Heart left ventricle (tissue), 13 donors: Measurements from ENCODE around the gene BEX2.

Experiments used
- POLR2A ChIP-seq, 2 donors: fragments of 450-650 bp; IDR thresholded peaks; one replicate each; pipeline ENCODE4 v1.6.1; 2017; ENCODE audit warnings: antibody characterized with exemption in 2 of 2, mild to moderate bottlenecking in 2 of 2, moderate library complexity in 2 of 2
- TF ChIP-seq, protein P1 (sequence below), 12 donors: fragments of 200-600 bp; sonication (generic) in 4 of 12; IDR thresholded peaks; one replicate each; pipeline versions ENCODE4 v1.5.0 to v1.8.0; 2018 to 2022; ENCODE audit warnings: antibody characterized with exemption in 12 of 12, mild to moderate bottlenecking in 5 of 12
- donor health status: ischemic (EF 13 %, LVEDD 7.1; RV severe dilation, severe dysfunction).
- donor health status: DM: no; HTN: yes; CAD: no.
- donor health status: DM: no; HTN: no; CAD: no.
- donor health status: ischemic (EF 25% LVEDD 6.9; RV normal size, moderate dysfunction).
- donor health status: ischemic (EF 25% LVEDD 5.7; RV mildly dilated, moderate dysfunction).
- donor health status: ischemic (EF 35%, LVEDD 5.7; RV mildly dilated, moderate dysfunction).
- donor health status: nonischemic (EF 11% LVEDD 7.7; RV severe dilation, severe dysfunction).
- donor health status: DM: yes; HTN: yes; CAD: no.
- donor health status: PGD.
- donor health status: ischemic (EF 29% LVEDD 5.4; RV normal size, mild dysfunction).
- donor health status: nonischemic (EF 23%, LVEDD 6.1; RV moderate dilation, normal function).

DNA sequence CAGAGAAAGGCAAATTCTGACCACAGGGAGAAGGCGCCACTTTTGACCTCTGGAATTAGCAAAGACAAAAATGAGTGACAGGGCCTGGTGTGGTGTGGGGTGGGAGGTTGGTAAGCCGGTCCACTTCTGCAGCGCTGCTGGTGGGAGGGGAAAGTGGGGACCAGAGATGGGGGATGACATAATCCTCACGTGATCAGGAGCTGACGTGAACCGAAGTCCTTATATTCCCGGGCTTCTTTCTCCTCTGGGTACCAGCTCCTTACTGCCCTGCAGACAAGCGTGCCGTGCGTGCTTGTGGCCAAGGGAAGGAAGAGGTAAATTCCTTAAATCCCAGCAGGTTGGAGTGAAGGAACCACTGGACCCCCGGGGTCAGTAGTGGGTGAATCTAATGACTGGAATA is 19.2 kb upstream of the BEX2 start, which contains the start of gene TCEAL7:
- TF ChIP-seq, protein P1, sequence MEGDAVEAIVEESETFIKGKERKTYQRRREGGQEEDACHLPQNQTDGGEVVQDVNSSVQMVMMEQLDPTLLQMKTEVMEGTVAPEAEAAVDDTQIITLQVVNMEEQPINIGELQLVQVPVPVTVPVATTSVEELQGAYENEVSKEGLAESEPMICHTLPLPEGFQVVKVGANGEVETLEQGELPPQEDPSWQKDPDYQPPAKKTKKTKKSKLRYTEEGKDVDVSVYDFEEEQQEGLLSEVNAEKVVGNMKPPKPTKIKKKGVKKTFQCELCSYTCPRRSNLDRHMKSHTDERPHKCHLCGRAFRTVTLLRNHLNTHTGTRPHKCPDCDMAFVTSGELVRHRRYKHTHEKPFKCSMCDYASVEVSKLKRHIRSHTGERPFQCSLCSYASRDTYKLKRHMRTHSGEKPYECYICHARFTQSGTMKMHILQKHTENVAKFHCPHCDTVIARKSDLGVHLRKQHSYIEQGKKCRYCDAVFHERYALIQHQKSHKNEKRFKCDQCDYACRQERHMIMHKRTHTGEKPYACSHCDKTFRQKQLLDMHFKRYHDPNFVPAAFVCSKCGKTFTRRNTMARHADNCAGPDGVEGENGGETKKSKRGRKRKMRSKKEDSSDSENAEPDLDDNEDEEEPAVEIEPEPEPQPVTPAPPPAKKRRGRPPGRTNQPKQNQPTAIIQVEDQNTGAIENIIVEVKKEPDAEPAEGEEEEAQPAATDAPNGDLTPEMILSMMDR (IDR thresholded peaks at IDR 0.05), result no peak
- TF ChIP-seq POLR2A (IDR thresholded peaks at IDR 0.05), result no peak
